ENCODE data around the gene C11orf21. TPM values are rescaled to one million over a fixed set of nuclear protein-coding genes. Genes with fewer than 3 reads are reported as not detected.

The C11orf21 gene
- total and polyA plus RNA-seq, 4 donors, result 0.46 to 2.1 (median 1.4) TPM; not detected in 1

- Histone ChIP-seq H3K9me3 (ENCODE audit: control insufficient read depth, low read length) (no peaks in the 10 kb centered on the region), H3K4me1 (ENCODE audit: control insufficient read depth in 1 of 2, insufficient read depth in 2 of 2, low read length in 2 of 2) (no peaks in the 10 kb centered on the region), H3K4me3 (ENCODE audit: low read length in 2 of 2) (no peak overlapping the region), H3K27me3 (ENCODE audit: control insufficient read depth in 1 of 2, insufficient read depth in 2 of 2, low read length in 1 of 2) (no peaks in the 10 kb centered on the region), H3K36me3 (ENCODE audit: control insufficient read depth in 1 of 2, insufficient read depth in 2 of 2, low read length in 1 of 2) (no peaks in the 10 kb centered on the region), H3K27ac (ENCODE audit: low read depth in 1 of 2, low read length in 2 of 2) (no peak overlapping the region)
- ATAC-seq (ENCODE audit: low FRiP score) (no peak), DNase-seq (peak; percentile 28 to 69)
- intact Hi-C loops (cut with DNase I), result no loop called here
- 90% methylated on average over 29 of the region's 29 CpGs for WGBS, 2 donors
These were observed 42.9 kb downstream of the C11orf21 start for GRCh38 chr11:2258501-2259465.

- Histone ChIP-seq H3K4me3 (ENCODE audit: low read length in 2 of 2) (no peak overlapping the region), H3K27ac (ENCODE audit: low read depth in 1 of 2, low read length in 2 of 2) (no peak overlapping the region), H3K36me3 (ENCODE audit: control insufficient read depth in 1 of 2, insufficient read depth in 2 of 2, low read length in 1 of 2) (no peaks in the 10 kb centered on the region), H3K9me3 (ENCODE audit: control insufficient read depth, low read length) (no peaks in the 10 kb centered on the region), H3K4me1 (ENCODE audit: control insufficient read depth in 1 of 2, insufficient read depth in 2 of 2, low read length in 2 of 2) (no peaks in the 10 kb centered on the region), H3K27me3 (ENCODE audit: control insufficient read depth in 1 of 2, insufficient read depth in 2 of 2, low read length in 1 of 2) (no peaks in the 10 kb centered on the region)
- intact Hi-C loops (cut with DNase I), result no loop called here
- ATAC-seq (ENCODE audit: low FRiP score) (no peak), DNase-seq (peak; percentile 40 to 69)
- WGBS, 2 donors, result 86 to 94% methylated on average over 24 to 31 of the region's 31 CpGs
These were observed 44.6 kb downstream of the C11orf21 start for GRCh38 chr11:2256951-2257700.

- ATAC-seq (ENCODE audit: low FRiP score) (no peak), DNase-seq (peak in 1 of 2 donors; percentile 57)
- Histone ChIP-seq H3K27me3 (ENCODE audit: control insufficient read depth in 1 of 2, insufficient read depth in 2 of 2, low read length in 1 of 2) (no peaks in the 10 kb centered on the region), H3K4me1 (ENCODE audit: control insufficient read depth in 1 of 2, insufficient read depth in 2 of 2, low read length in 2 of 2) (no peaks in the 10 kb centered on the region), H3K9me3 (ENCODE audit: control insufficient read depth, low read length) (no peaks in the 10 kb centered on the region), H3K27ac (ENCODE audit: low read depth in 1 of 2, low read length in 2 of 2) (no peak overlapping the region), H3K36me3 (ENCODE audit: control insufficient read depth in 1 of 2, insufficient read depth in 2 of 2, low read length in 1 of 2) (no peaks in the 10 kb centered on the region), H3K4me3 (ENCODE audit: low read length in 2 of 2) (no peak overlapping the region)
- intact Hi-C loops (cut with DNase I), result no loop called here
- 82 to 86% methylated on average over 14 of the region's 14 CpGs for WGBS, 2 donors
These were observed 45.3 kb downstream of the C11orf21 start for GRCh38 chr11:2256293-2256913.

- ATAC-seq (ENCODE audit: low FRiP score) (no peak), DNase-seq (peak in 1 of 2 donors; percentile 14)
- Histone ChIP-seq H3K9me3 (ENCODE audit: control insufficient read depth, low read length) (no peaks in the 10 kb centered on the region), H3K4me3 (ENCODE audit: low read length in 2 of 2) (no peak overlapping the region), H3K27ac (ENCODE audit: low read depth in 1 of 2, low read length in 2 of 2) (no peak overlapping the region), H3K27me3 (ENCODE audit: control insufficient read depth in 1 of 2, insufficient read depth in 2 of 2, low read length in 1 of 2) (no peaks in the 10 kb centered on the region), H3K36me3 (ENCODE audit: control insufficient read depth in 1 of 2, insufficient read depth in 2 of 2, low read length in 1 of 2) (no peaks in the 10 kb centered on the region), H3K4me1 (ENCODE audit: control insufficient read depth in 1 of 2, insufficient read depth in 2 of 2, low read length in 2 of 2) (no peaks in the 10 kb centered on the region)
- intact Hi-C loops (cut with DNase I), result no loop called here
- WGBS, 2 donors, result 76 to 79% methylated on average over 6 of the region's 6 CpGs
These were observed 49.7 kb downstream of the C11orf21 start for GRCh38 chr11:2252018-2252417.

GRCh38 chr11:2251138-2251537 lies 50.6 kb downstream of the C11orf21 start:
- WGBS, 2 donors, result 93 to 96% methylated on average over 6 of the region's 6 CpGs
- H3K27ac ChIP-seq (ENCODE audit: low read depth in 1 of 2, low read length in 2 of 2), result no peak overlapping the region
- no peaks in the 10 kb centered on the region for H3K36me3 ChIP-seq (ENCODE audit: control insufficient read depth in 1 of 2, insufficient read depth in 2 of 2, low read length in 1 of 2)
- no peak overlapping the region for H3K4me3 ChIP-seq (ENCODE audit: low read length in 2 of 2)
- no peak for DNase-seq
- intact Hi-C loops (cut with DNase I), result no loop called here
- ATAC-seq (ENCODE audit: low FRiP score), result no peak
- H3K4me1 ChIP-seq (ENCODE audit: control insufficient read depth in 1 of 2, insufficient read depth in 2 of 2, low read length in 2 of 2), result no peaks in the 10 kb centered on the region
- H3K9me3 ChIP-seq (ENCODE audit: control insufficient read depth, low read length), result no peaks in the 10 kb centered on the region
- no peaks in the 10 kb centered on the region for H3K27me3 ChIP-seq (ENCODE audit: control insufficient read depth in 1 of 2, insufficient read depth in 2 of 2, low read length in 1 of 2)

GRCh38 chr11:2250485-2250884 lies 51.2 kb downstream of the C11orf21 start:
- ATAC-seq (ENCODE audit: low FRiP score) (no peak), DNase-seq (no peak)
- H3K4me3 ChIP-seq (ENCODE audit: low read length in 2 of 2), result no peak overlapping the region
- no peaks in the 10 kb centered on the region for H3K9me3 ChIP-seq (ENCODE audit: control insufficient read depth, low read length)
- intact Hi-C loops (cut with DNase I), result no loop called here
- no peak overlapping the region for H3K27ac ChIP-seq (ENCODE audit: low read depth in 1 of 2, low read length in 2 of 2)
- H3K36me3 ChIP-seq (ENCODE audit: control insufficient read depth in 1 of 2, insufficient read depth in 2 of 2, low read length in 1 of 2), result no peaks in the 10 kb centered on the region
- 73 to 78% methylated on average over 8 of the region's 8 CpGs for WGBS, 2 donors
- no peaks in the 10 kb centered on the region for H3K27me3 ChIP-seq (ENCODE audit: control insufficient read depth in 1 of 2, insufficient read depth in 2 of 2, low read length in 1 of 2)
- no peaks in the 10 kb centered on the region for H3K4me1 ChIP-seq (ENCODE audit: control insufficient read depth in 1 of 2, insufficient read depth in 2 of 2, low read length in 2 of 2)

- intact Hi-C loops (cut with DNase I), result no loop called here
- DNase-seq (no peak), ATAC-seq (ENCODE audit: low FRiP score) (no peak)
- Histone ChIP-seq H3K27me3 (ENCODE audit: control insufficient read depth in 1 of 2, insufficient read depth in 2 of 2, low read length in 1 of 2) (no peaks in the 10 kb centered on the region), H3K4me1 (ENCODE audit: control insufficient read depth in 1 of 2, insufficient read depth in 2 of 2, low read length in 2 of 2) (no peaks in the 10 kb centered on the region), H3K27ac (ENCODE audit: low read depth in 1 of 2, low read length in 2 of 2) (no peak overlapping the region), H3K4me3 (ENCODE audit: low read length in 2 of 2) (no peak overlapping the region), H3K9me3 (ENCODE audit: control insufficient read depth, low read length) (no peaks in the 10 kb centered on the region), H3K36me3 (ENCODE audit: control insufficient read depth in 1 of 2, insufficient read depth in 2 of 2, low read length in 1 of 2) (no peaks in the 10 kb centered on the region)
- 82 to 87% methylated on average over 9 of the region's 9 CpGs for WGBS, 2 donors
These were observed 51.7 kb downstream of the C11orf21 start for GRCh38 chr11:2250041-2250440.

GRCh38 chr11:2249189-2249916 lies 52.4 kb downstream of the C11orf21 start:
- DNase-seq (no peak), ATAC-seq (ENCODE audit: low FRiP score) (no peak)
- H3K27ac ChIP-seq (ENCODE audit: low read depth in 1 of 2, low read length in 2 of 2), result no peak overlapping the region
- no peak overlapping the region for H3K4me3 ChIP-seq (ENCODE audit: low read length in 2 of 2)
- H3K4me1 ChIP-seq (ENCODE audit: control insufficient read depth in 1 of 2, insufficient read depth in 2 of 2, low read length in 2 of 2), result no peaks in the 10 kb centered on the region
- WGBS, 2 donors, result 80 to 81% methylated on average over 18 to 20 of the region's 20 CpGs
- H3K9me3 ChIP-seq (ENCODE audit: control insufficient read depth, low read length), result no peaks in the 10 kb centered on the region
- H3K36me3 ChIP-seq (ENCODE audit: control insufficient read depth in 1 of 2, insufficient read depth in 2 of 2, low read length in 1 of 2), result no peaks in the 10 kb centered on the region
- intact Hi-C loops (cut with DNase I), result no loop called here
- H3K27me3 ChIP-seq (ENCODE audit: control insufficient read depth in 1 of 2, insufficient read depth in 2 of 2, low read length in 1 of 2), result no peaks in the 10 kb centered on the region
